DOHH2 (cell line): ENCODE measurements around the gene RENBP.

Source experiments
- H3F3A ChIP-seq: fragments of 200-600 bp; sonication (generic), shearing (Covaris generic); 2 replicates; pipeline ENCODE4 v1.6.0; 2016; ENCODE audit warnings: antibody characterized with exemption, mild to moderate bottlenecking; ENCODE audit not compliant: control insufficient read depth, insufficient read depth
- H3K27ac ChIP-seq: fragments of 200-600 bp; sonication (generic); 2 replicates; pipeline ENCODE4 v1.5.1; 2014; ENCODE audit warnings: low read depth, mild to moderate bottlenecking, low read length, moderate library complexity
- H3K27me3 ChIP-seq: fragments of 200-600 bp; sonication (generic); 2 replicates; pipeline ENCODE4 v1.6.1; 2014; ENCODE audit warnings: mild to moderate bottlenecking, low read length, mixed read lengths; ENCODE audit not compliant: control insufficient read depth
- H3K36me3 ChIP-seq: fragments of 200-600 bp; sonication (generic); 2 replicates; pipeline ENCODE4 v1.6.1; 2014; ENCODE audit warnings: mild to moderate bottlenecking, low read length, moderate library complexity, mixed read lengths; ENCODE audit not compliant: control insufficient read depth
- H3K4me1 ChIP-seq: fragments of 200-600 bp; sonication (generic); 2 replicates; pipeline ENCODE4 v1.6.1; 2014; ENCODE audit warnings: mild to moderate bottlenecking, low read length, mixed read lengths; ENCODE audit not compliant: control insufficient read depth
- H3K4me2 ChIP-seq: fragments of 200-600 bp; sonication (generic); 2 replicates; pipeline ENCODE4 v1.6.0; 2014; ENCODE audit warnings: mild to moderate bottlenecking, low read length, moderate library complexity
- H3K4me3 ChIP-seq: fragments of 200-600 bp; sonication (generic); 2 replicates; pipeline ENCODE4 v1.5.1; 2014; ENCODE audit warnings: mild to moderate bottlenecking, low read length, mixed read lengths
- H3K79me2 ChIP-seq: fragments of 200-600 bp; sonication (generic); 2 replicates; pipeline ENCODE4 v1.6.1; 2014; ENCODE audit warnings: mild to moderate bottlenecking, low read length, mixed read lengths; ENCODE audit not compliant: control insufficient read depth
- H3K9me2 ChIP-seq: fragments of 200-600 bp; sonication (generic); replicated peaks from 2 replicates; pipeline ENCODE4 v1.6.1; 2014; ENCODE audit warnings: mild to moderate bottlenecking, low read length, mixed read lengths; ENCODE audit not compliant: control insufficient read depth
- H3K9me3 ChIP-seq: fragments of 200-600 bp; sonication (generic); 2 replicates; pipeline ENCODE4 v1.6.1; 2014; ENCODE audit warnings: antibody characterized with exemption, low read length, mixed read lengths; ENCODE audit not compliant: control insufficient read depth, insufficient read depth
- H4K20me1 ChIP-seq: fragments of 200-600 bp; sonication (generic); 2 replicates; pipeline ENCODE4 v1.6.0; 2014; ENCODE audit warnings: low read depth, mild to moderate bottlenecking, antibody characterized with exemption, low read length, moderate library complexity; ENCODE audit not compliant: control insufficient read depth, insufficient read depth
- CTCF ChIP-seq: fragments of 200-600 bp; sonication (generic); IDR thresholded peaks from one replicate; pipeline ENCODE4 v1.5.1; 2014; ENCODE audit warnings: antibody characterized with exemption, mild to moderate bottlenecking, low read depth, low read length; ENCODE audit not compliant: poor library complexity, severe bottlenecking
- EZH2phosphoT487 ChIP-seq: fragments of 200-600 bp; sonication (generic); IDR thresholded peaks from 2 replicates; pipeline ENCODE4 v1.6.1; 2017; ENCODE audit warnings: borderline replicate concordance, mild to moderate bottlenecking, antibody characterized with exemption, low read length, moderate library complexity, mixed read lengths

Gene RENBP

GRCh38 chrX:153971450-153972367 lies 27.3 kb upstream of the RENBP start, which contains the start of gene HCFC1:
HCFC1 (minus strand) TSS chrX:153971818; CDS start chrX:153970840, 978 bp downstream.
- peak within 1 kb of the TSS; percentile 94 for H3K4me3 ChIP-seq
- H3K4me1 ChIP-seq, result peaks cover 39% of the 10 kb centered on the region
- H3K4me2 ChIP-seq, result peak within 1 kb of the TSS; percentile 68
- no peaks in the 10 kb centered on the region for H3K9me3 ChIP-seq
- TF ChIP-seq CTCF (no peak), EZH2phosphoT487 (no peak)
- H3K9me2 ChIP-seq, result no peaks in the 10 kb centered on the region
- H3K27ac ChIP-seq, result peak within 1 kb of the TSS; percentile 96
- 0 out of 2 replicates have a peak, but pooled peaks cover 3% of the 10 kb centered on the region for H3F3A ChIP-seq
- peaks cover 68% of the 10 kb centered on the region for H3K79me2 ChIP-seq
- H3K36me3 ChIP-seq, result peaks cover 45% of the 10 kb centered on the region
- H3K27me3 ChIP-seq, result no peaks in the 10 kb centered on the region
- H4K20me1 ChIP-seq, result peaks cover 7% of the 10 kb centered on the region

- Histone ChIP-seq H3K9me3 (no peaks in the 10 kb centered on the region), H3K79me2 (peaks cover 74% of the 10 kb centered on the region), H3K4me1 (peaks cover 44% of the 10 kb centered on the region), H3K27me3 (no peaks in the 10 kb centered on the region), H4K20me1 (peaks cover 7% of the 10 kb centered on the region), H3K4me2 (peak overlapping the region; percentile 68), H3K9me2 (no peaks in the 10 kb centered on the region), H3K4me3 (peak overlapping the region; percentile 94), H3K27ac (peak overlapping the region; percentile 96), H3F3A (0 out of 2 replicates have a peak, but pooled peaks cover 3% of the 10 kb centered on the region), H3K36me3 (peaks cover 52% of the 10 kb centered on the region)
- TF ChIP-seq EZH2phosphoT487, result no peak
- no peak for TF ChIP-seq CTCF
Measured at GRCh38 chrX:153971124-153971449, 26.6 kb upstream of the RENBP start.

GRCh38 chrX:153970357-153971123 lies 26.1 kb upstream of the RENBP start:
- H4K20me1 ChIP-seq, result peaks cover 7% of the 10 kb centered on the region
- peak overlapping the region; percentile 96 for H3K27ac ChIP-seq
- H3K79me2 ChIP-seq, result peaks cover 80% of the 10 kb centered on the region
- H3K4me1 ChIP-seq, result peaks cover 46% of the 10 kb centered on the region
- no peaks in the 10 kb centered on the region for H3K9me2 ChIP-seq
- H3K4me3 ChIP-seq, result peak overlapping the region; percentile 94
- H3K4me2 ChIP-seq, result peak overlapping the region; percentile 96
- 0 out of 2 replicates have a peak, but pooled peaks cover 3% of the 10 kb centered on the region for H3F3A ChIP-seq
- no peaks in the 10 kb centered on the region for H3K27me3 ChIP-seq
- H3K36me3 ChIP-seq, result peaks cover 57% of the 10 kb centered on the region
- no peaks in the 10 kb centered on the region for H3K9me3 ChIP-seq
- TF ChIP-seq CTCF (no peak), EZH2phosphoT487 (no peak)
